HG02870 (cell line): Measurements from ENCODE around the gene AXDND1.

Source experiments
- ATAC-seq: cut with Tn5 transposase; IDR thresholded peaks from one replicate; pipeline ENCODE4 v1.9.1; 2021; ENCODE audit warnings: mild to moderate bottlenecking, moderate library complexity; ENCODE audit not compliant: unreplicated experiment

AXDND1 gene, protein sequence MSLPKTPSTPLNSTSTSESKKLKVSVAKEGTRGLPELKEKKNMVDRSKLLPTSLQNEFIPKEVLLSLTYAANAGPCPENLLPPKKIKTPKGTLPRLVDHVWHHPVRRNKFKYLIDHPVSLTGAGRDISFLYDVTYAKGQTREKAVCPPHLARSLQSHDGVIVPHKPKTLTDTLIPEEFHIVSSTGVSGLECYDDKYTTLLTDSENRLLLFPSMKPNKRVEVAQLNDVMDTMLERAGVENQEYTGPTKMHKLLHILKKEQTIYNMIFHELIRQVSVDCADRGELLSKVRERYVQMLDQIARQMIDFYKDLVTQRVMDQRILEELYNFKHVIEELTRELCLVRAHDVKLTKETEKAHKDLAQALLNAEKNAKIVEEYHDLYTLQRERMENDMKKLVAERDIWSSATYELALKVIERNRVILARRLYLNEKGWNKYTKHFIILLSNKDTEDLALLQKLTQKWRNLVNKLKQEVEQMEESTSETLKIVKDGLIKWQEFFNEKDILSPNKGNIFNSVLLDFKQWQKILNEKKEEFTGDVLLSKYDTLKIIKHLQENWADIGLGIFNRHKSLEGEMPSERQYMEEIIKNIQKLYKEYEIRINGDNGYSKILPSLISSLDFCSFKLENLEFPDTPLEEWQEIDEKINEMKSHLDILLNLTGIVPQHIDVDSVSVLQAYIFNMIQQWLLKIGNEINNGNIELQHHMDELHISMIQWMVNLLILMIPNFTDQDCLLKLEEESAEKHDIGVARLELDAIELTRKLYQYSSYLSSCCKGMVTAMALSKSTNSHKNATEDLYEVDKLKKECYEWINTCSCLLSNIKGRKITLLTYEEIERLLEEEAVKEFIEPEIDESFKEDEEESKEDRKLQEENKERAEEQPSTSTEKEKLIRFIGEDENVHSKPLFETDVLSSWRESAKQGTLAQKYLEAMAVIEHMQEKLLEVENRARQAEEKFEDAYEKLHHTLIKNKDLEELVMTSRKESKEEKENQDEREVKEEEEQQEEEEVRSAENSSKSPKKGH

DNA sequence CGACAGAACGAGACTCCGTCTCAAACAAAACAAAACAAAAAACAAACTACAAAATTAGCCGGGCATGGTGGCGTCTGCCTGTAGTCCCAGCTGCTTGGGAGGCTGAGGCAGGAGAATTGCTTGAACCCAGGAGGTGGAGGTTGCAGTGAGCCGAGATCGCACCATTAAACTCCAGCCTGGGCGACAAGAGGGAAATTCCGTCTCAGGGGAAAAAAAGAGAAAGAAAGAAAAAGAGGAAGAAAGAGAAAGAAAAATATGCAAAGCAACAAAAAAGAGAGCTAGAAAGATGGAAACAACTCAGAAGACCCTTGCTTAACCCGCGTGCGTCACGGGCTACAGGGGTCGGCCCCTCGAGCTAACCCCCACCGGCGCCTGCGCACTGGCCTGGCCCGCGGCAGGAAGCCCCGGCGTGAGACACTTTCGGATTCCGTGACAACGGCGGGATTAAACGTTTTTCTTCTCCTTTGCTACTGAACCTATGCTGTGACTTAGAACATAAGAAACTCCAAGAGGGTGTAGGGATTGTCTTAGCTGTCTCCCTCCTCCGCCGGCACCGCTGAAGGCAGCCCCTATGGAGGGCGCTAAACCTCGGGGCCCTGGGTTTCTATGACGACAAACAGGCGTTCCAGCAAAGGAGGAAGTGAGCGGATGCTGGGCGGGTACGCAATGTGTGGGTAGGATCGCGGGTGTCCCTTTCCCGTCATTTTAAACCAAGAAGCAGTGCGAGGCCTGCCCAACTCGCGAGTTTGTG lies at the start of gene AXDND1:
TSS of gene AXDND1 (plus strand) at position 630 of the 751 bp plus-strand sequence. CDS start 539 bp downstream, outside the sequence.
- ATAC-seq = peak; percentile 97

DNA sequence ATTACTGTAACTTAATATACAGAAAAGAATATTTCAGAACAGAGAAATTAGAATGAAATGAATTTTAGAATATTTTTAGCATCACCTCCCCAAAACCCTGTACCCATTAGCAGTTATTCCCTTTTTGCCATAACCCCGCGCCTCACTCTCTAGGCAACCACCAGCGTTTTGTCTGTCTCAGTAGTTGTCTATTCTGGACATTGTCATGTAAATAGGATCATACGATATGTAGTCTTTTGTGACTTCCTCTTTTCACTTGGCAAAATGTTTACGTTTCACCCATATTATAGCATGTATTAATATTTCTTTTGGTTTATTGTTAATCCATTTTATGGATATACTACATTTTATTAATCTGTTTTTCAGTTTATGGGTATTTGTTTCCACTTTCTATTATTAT lies 47.3 kb upstream of the AXDND1 start:
- ATAC-seq = no peak

DNA sequence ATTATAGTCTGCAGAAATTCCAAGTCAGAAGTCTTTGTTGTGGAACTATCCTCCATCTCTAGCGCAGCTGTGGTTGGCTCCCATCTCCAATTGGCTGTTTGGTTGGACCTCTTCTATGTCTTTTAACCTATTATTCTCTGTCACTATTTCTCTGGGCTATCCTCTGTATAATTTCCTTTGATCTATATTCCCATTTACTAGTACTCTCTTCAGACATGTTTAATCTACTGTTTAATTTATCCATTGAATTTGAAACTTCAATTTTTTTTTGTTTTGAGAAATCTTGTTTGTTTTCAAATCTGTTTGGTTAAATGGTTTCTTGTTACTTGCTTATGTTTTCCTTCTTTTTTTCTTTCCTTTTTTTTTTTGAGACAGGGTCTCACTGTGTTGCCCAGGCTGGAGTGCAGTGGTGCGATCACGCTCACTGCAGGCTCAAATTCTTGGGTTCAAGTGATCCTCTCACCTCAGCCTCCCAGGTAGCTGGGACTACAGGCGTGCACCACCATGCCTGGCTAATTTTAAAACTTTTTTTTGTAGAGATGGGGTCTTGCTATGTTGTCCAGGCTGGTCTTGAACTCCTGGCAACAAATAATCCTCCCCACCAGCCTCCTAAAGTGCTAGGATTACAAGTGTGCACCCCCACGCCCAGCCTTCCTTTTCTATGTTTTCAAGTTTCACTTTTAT lies 44.1 kb upstream of the AXDND1 start:
- no peak for ATAC-seq

DNA sequence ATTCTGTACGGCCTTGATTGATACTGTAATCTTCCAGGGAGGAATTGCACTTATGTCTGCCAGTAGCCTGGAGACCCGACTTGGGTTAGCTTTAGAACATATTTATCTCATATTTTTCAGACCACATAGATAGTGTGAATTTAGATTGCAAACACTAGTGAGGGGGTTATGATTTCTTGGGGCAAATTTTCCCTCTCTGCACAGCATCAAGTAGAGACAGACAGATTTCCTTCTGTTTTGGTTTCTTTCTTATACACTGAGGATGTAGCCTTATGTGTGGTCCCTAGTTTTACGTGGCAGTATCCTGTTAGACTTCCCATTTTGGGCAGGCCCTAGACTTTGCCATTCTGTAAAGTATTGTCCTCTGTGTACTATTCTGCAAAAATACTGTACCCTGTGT lies 43.2 kb upstream of the AXDND1 start:
- ATAC-seq = no peak

DNA sequence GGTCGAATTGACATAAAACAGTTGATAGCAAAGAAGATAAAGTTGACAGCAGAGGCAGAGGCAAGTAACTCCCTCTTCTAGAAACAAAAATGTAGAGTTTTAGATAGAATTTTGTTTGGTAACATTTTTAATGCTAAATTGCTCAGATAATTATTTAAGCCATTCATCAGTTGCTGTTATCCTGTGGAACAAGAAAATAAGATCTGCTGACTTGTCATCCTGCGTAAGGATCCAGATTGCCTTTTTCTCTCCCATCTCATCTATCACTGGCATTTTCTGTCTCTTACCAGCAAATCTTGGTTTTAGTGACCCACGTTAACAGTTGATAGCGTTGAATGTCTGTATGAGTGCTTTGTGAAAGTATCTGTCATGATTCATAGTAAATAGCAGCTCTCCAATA lies 42.3 kb upstream of the AXDND1 start:
- no peak for ATAC-seq

DNA sequence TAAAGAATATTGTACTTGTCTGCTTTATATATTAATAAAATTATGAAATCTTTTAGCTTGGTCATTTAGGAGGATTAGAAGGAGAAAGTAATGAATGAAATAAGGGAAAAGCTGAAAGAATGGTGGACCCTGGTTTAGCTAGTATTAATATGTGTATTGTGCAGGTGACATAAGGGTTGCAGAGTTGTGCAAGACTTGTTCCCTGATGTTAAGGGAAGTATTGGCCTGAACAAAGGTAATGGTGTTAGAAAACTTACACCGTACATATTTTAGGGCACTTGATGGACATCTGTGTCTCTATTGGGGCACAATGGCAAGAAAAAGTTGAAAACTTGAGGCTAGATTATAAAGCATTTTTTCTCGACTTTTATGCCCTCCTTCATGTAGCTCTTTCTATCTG lies 39.9 kb upstream of the AXDND1 start:
- ATAC-seq = no peak

DNA sequence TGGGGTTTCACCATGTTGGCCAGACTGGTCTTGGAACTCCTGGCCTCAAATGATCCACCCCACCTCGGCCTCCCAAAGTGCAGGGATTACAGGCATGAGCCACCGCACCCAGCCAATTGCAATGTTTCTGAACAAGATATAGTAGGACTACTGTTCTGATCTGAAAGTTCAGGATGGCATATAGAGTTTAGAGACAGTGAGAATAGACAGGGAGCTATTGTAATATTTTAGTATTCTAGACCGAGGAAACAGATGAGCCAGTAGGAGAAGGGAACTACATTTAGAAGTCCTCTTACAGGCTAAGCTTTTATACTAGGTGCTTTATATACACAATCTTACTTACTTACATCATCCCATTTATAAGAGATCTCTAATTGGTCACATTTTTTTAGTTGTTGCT lies 39.0 kb upstream of the AXDND1 start:
- no peak for ATAC-seq

DNA sequence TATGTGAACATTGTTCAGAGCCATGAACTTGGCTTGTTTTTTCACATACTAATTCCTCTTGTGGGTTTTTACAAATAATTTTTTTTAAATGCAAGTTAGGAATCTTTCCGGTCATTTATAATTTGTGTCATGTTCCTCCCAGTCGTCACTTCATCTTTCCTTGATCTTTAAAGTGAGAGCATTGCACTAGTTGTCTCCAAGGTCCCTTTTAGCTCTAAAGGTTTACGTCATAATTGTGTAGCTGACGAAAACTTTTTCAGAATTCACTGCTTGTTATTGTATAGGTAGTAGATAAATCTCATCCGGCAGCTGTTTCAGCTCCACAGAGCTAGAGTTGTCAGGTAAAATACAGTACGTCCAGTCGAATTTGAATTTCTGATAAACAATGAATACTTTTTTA lies 38.6 kb upstream of the AXDND1 start:
- ATAC-seq = no peak

DNA sequence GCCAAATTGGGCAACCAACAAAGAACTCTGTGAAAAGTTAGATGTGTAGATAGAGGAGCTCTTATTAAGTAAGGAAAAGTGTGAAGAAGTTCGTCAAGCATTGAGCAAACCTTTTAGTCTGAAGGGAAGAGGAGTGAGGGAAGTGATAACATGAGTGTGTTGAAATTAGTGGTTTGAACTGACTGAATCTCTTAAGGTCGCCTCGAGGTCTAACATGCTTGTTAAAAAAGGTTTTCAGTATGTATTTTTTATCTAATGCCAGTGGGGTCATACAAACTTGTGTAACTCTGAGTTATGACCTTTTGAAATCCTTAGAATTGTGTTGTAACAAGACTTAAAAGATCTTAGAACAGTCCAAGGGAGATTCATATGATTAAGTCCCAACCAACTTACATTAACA lies 38.1 kb upstream of the AXDND1 start:
- ATAC-seq = no peak

DNA sequence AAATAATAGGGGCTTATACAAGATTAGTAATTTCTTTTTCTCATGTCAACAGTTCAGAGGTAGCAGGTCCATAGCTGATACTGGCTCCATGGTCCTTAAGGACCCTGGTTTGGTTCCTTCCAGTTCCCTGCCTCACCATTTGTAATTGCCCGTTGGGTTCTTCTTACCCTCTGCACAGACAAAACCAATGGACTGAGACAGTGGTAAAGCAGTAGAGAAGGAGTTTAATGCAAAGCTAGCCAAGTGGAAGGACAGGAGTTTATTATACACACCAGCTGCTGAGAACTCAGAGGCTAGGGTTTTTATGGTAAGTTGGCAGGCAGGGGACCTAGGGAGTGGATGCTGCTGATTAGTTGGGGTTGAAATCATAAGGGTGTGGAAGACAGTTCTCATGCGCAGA lies 35.9 kb upstream of the AXDND1 start:
- ATAC-seq = no peak

DNA sequence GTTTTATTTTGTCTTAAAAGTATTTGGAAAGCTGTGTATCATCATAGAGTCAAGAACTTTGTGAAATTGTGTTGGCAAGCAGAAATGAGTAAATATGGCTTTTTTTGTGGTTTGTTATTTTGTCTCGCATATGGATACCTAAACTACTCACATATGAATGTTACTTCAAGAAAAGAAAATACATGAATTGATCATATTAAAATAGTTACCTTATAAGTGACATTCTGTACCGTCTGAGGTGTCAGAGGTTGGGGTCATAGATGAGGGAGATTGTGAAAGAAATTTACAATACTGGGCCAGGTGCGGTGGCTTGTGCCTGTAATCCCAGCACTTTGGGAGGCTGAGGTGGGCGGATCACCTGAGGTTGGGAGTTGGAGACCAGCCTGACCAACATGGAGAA lies 31.3 kb upstream of the AXDND1 start:
- no peak for ATAC-seq

DNA sequence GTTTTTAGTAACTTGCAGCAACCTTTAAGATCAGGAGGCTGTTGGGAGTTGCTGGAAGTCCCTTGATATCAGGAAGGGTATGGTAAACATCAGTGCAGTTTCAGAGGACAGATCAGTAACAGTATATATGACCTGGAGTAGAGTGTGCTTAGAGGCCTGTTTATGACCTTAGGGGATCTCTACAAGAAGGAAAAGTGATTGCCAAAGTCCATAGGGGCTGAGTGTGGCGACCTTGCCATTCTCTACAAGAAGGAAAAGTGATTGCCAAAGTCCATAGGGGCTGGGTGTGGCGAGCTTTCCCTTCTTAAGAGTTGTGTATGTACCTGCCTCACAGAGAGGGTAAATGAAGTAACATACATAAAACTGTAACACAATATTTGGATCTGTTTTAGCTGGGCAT lies 28.5 kb upstream of the AXDND1 start:
- no peak for ATAC-seq

DNA sequence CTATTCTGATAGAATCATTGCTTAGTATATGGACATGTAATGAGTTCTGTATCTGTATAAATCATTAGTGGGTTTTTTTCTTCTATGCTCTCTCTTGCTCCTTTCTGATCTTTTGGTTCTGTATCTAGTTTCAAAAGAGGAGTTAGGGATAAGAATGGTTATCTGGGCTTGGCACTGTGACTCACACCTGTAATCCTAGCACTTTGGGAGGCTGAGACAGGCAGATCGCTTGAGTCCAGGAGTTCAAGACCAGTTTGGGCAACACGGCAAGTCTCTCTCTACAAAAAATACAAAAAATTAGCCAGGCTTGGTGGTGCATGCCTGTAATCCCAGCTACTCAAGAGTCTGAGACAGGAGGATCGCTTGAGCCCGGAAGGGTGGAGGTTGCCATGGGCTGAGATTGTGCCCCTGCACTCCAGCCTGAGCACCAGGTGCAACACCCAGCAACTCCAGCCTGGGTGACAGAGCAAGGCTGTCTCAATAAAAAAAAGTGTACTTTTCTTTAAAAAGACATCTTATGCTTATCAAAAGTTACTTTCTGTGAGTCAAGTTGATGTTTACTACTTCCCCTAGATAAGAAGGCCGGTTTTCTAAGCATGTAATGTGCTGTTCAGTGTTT lies 27.7 kb upstream of the AXDND1 start:
- no peak for ATAC-seq

DNA sequence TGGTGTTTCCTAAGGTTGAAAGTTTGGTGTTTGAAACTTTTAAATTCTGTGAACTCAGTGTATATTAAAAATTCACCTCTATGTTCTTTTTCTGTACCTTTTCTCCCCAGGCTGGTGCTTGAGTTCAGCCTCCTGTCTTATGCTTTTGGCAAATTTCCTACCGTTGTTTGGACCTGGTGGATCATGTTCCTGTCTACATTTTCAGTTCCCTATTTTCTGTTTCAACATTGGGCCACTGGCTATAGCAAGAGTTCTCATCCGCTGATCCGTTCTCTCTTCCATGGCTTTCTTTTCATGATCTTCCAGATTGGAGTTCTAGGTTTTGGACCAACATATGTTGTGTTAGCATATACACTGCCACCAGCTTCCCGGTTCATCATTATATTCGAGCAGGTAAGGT lies 24.9 kb upstream of the AXDND1 start:
- ATAC-seq = no peak

DNA sequence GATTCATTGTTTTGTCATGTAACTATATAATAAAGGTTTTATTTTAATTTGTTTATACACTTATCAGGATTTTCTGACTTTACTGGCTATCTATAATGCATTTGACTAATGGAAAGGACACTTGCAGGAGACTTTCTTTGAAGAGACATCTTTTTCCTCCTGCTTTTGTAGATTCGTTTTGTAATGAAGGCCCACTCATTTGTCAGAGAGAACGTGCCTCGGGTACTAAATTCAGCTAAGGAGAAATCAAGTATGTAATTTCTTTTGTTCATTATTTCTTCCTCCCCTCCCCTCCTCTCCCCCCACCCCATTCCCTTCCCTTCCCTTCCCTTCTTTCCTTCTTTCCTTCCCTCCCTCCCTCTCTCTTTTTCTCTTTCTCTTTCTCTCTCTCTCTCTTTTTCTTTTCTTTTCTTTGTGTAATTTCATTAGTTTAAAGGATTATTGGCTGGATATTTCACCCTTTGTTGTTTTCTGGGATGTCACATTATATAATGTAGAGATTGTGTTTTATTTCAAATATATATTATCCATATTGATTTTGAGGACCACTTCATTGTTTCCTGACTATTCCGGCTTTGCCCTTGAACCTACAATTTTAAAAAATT lies 23.7 kb upstream of the AXDND1 start:
- no peak for ATAC-seq

DNA sequence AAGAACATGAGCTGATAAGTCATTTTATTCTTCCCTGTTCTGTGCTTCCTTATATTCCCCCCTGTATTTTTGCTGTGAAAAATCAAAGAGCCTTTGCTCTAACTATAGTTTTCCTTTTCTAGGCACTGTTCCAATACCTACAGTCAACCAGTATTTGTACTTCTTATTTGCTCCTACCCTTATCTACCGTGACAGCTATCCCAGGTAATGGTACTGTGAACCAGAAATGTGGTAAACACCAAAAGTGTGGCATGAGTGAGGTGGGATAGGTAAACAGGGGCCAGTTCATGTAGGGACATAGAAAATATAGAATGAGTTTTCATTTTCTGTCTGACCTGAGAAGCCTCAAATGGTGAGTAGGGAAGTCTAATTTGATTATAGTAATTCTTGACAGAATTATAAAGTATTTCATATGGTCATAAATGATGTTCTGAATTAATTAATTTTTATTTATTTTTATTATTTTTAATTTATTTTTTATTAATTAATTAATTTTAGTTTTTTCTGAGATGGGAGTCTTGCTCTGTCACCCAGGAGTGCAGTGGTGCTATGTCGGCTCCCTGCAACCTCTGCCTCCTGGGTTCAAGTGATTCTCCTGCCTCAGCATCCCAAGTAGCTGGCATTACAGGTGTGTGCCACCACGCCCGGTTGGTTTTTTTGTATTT lies 22.9 kb upstream of the AXDND1 start:
- ATAC-seq = no peak

DNA sequence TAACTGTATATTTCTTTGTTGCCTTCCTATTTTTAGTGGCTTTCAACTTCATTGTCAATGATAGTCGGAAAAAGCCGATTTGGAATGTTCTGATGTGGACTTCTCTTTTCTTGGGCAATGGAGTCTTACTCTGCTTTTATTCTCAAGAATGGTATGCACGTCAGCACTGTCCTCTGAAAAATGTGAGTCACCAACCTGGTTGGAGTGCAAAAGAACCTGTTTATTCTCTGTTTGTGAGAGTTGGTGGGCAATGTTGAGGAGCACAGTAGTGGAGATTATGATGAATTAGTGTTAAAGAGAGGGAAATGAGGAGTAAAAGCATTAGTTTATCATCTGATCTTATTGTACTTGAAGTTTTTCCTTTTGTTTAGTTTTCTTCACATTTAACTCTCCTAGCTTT lies 14.5 kb upstream of the AXDND1 start:
- ATAC-seq = no peak

DNA sequence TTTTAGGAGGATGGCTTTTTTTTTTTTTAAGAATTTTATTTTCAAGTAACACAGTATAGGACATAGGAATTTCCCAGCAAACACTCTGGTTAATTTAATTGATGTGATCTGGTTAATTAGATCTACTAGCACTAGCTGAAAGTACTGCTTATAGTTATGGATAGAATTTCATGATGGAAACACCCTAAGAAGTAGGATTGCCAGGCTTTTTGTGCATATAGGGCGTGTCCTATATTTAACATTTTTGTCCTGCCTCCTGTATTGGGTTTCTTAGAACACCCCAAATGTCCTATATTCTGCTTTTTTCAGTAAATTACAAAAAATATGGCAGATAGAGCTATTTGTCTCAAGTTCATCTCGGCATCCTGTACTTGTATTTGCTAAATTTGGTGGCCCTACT lies 13.5 kb upstream of the AXDND1 start:
- ATAC-seq = no peak

DNA sequence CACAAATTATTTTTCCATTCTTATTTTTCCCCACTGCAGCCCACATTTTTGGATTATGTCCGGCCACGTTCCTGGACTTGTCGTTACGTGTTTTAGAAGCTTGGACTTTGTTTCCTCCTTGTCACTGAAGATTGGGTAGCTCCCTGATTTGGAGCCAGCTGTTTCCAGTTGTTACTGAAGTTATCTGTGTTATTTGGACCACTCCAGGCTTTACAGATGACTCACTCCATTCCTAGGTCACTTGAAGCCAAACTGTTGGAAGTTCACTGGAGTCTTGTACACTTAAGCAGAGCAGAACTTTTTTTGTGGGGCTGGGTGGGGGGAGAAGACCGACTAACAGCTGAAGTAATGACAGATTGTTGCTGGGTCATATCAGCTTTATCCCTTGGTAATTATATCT lies 12.2 kb upstream of the AXDND1 start:
- ATAC-seq = no peak
